GM23248 (cell line): Measurements from ENCODE around the gene ARHGAP10. TPM values are rescaled to one million over a fixed set of nuclear protein-coding genes. Genes with fewer than 3 reads are reported as not detected.

Experiments used
- DNase-seq: peaks from one replicate; pipeline ENCODE4 v3.0.0-alpha.2; 2015
- H2AFZ ChIP-seq: fragments of 200-600 bp; sonication (generic); 2 replicates; pipeline ENCODE4 v1.6.1; 2016; ENCODE audit warnings: antibody characterized with exemption
- H3F3A ChIP-seq: fragments of 200-600 bp; sonication (generic); 2 replicates; pipeline ENCODE4 v1.6.1; 2016; ENCODE audit warnings: mild to moderate bottlenecking, antibody characterized with exemption, mixed run types; ENCODE audit not compliant: insufficient read depth
- H3K27ac ChIP-seq: fragments of 200-600 bp; sonication (generic); 2 replicates; pipeline ENCODE4 v1.5.1; 2016; ENCODE audit warnings: mild to moderate bottlenecking
- H3K27me3 ChIP-seq: fragments of 200-600 bp; sonication (generic); replicated peaks from 2 replicates; pipeline ENCODE4 v1.6.1; 2016; ENCODE audit warnings: mild to moderate bottlenecking; ENCODE audit not compliant: insufficient read depth
- H3K36me3 ChIP-seq: fragments of 200-600 bp; sonication (generic); 2 replicates; pipeline ENCODE4 v1.6.1; 2016; ENCODE audit warnings: low read depth, mild to moderate bottlenecking
- H3K4me1 ChIP-seq: fragments of 200-600 bp; sonication (generic); 2 replicates; pipeline ENCODE4 v1.6.1; 2016; ENCODE audit warnings: mild to moderate bottlenecking; ENCODE audit not compliant: insufficient read depth
- H3K4me2 ChIP-seq: fragments of 200-600 bp; sonication (generic); one replicate; pipeline ENCODE4 v1.6.1; 2016; ENCODE audit warnings: mild to moderate bottlenecking; ENCODE audit not compliant: unreplicated experiment
- H3K4me3 ChIP-seq: fragments of 200-600 bp; sonication (generic); 2 replicates; pipeline ENCODE4 v1.5.1; 2016; ENCODE audit warnings: mild to moderate bottlenecking
- H3K79me2 ChIP-seq: fragments of 200-600 bp; sonication (generic); 2 replicates; pipeline ENCODE4 v1.6.1; 2016; ENCODE audit warnings: mild to moderate bottlenecking; ENCODE audit not compliant: insufficient read depth
- H3K9ac ChIP-seq: fragments of 200-600 bp; sonication (generic); 2 replicates; pipeline ENCODE4 v1.6.1; 2016; ENCODE audit warnings: mild to moderate bottlenecking
- H3K9me2 ChIP-seq: fragments of 200-600 bp; sonication (generic); 2 replicates; pipeline ENCODE4 v1.6.1; 2016; ENCODE audit warnings: mixed run types, mild to moderate bottlenecking, moderate library complexity; ENCODE audit not compliant: insufficient read depth
- H3K9me3 ChIP-seq: fragments of 200-600 bp; sonication (generic); one replicate; pipeline ENCODE4 v1.6.1; 2017; ENCODE audit warnings: low read depth
- H4K20me1 ChIP-seq: fragments of 200-600 bp; sonication (generic); 2 replicates; pipeline ENCODE4 v1.6.0; 2016; ENCODE audit not compliant: insufficient read depth
- EZH2 ChIP-seq: fragments of 200-600 bp; sonication (generic); IDR thresholded peaks from 2 replicates; pipeline ENCODE4 v1.6.1; 2018; ENCODE audit warnings: antibody characterized with exemption, mild to moderate bottlenecking; ENCODE audit not compliant: insufficient read depth, poor library complexity, severe bottlenecking
- EZH2phosphoT487 ChIP-seq: fragments of 200-600 bp; sonication (generic); IDR thresholded peaks from 2 replicates; pipeline ENCODE4 v1.6.1; 2018; ENCODE audit warnings: antibody characterized with exemption, moderate library complexity, mild to moderate bottlenecking, low read depth; ENCODE audit not compliant: insufficient read depth
- whole genome bisulfite sequencing, 2 experiments: methylation state at CpG; one replicate each; pipeline ENCODE4 v1.1.6; 2015 to 2017; ENCODE audit warnings: low lambda C conversion rate in 2 of 2, low coverage in 1 of 2; ENCODE audit errors: missing lambda C conversion rate in 2 of 2; 5-methylcytosine and 5-hydroxymethylcytosine counted together
- in situ Hi-C: fragments of 300-500 bp; cut with MboI; formaldehyde crosslinking; loops from 2 replicates; pipeline ENCODE4 v1.15.0; 2020
- polyA plus RNA-seq: library from polyadenylated mRNA; unstranded; fragments of >200 nt; fragmentation: Nextera tagmentation; extraction: Ambion mirVana; gene quantifications from 2 replicates; pipeline ENCODE4 v1.2.1, GENCODE V29; 2016
- total RNA-seq: library from RNA; depleted of rRNA; stranded (reverse); fragments of >200 nt; shearing (Covaris generic); gene quantifications from 2 replicates; pipeline ENCODE4 v1.2.3, GENCODE V29; 2014

ARHGAP10 gene
- total and polyA plus RNA-seq, 2 experiments from 2014 or later: 19.5 to 24.8 TPM

GRCh38 chr4:148029781-148030180 lies 297.9 kb downstream of the ARHGAP10 start:
- Histone ChIP-seq H3K4me3 (no peak overlapping the region), H4K20me1 (no peaks in the 10 kb centered on the region), H3K27me3 (no peaks in the 10 kb centered on the region), H3K9me2 (no peaks in the 10 kb centered on the region), H3K9me3 (no peaks in the 10 kb centered on the region), H3K79me2 (peaks cover 66% of the 10 kb centered on the region), H3K36me3 (no peaks in the 10 kb centered on the region), H3K4me1 (peaks cover 39% of the 10 kb centered on the region), H3F3A (peaks cover 37% of the 10 kb centered on the region), H3K9ac (peak overlapping the region; percentile 39; the same call in 1 of the 2 replicates), H2AFZ (no peak overlapping the region), H3K27ac (0 out of 2 replicates have a peak overlapping the region, but pooled peaks have one; percentile 59), H3K4me2 (peak overlapping the region; percentile 27)
- DNase-seq: no peak
- WGBS, 2 experiments: 95 to 97% methylated on average over 3 of the region's 3 CpGs
- TF ChIP-seq EZH2phosphoT487: no peak
- in situ Hi-C loops: no loop called here

GRCh38 chr4:148030193-148030873 lies 298.4 kb downstream of the ARHGAP10 start:
- Histone ChIP-seq H3F3A (peaks cover 32% of the 10 kb centered on the region), H3K4me3 (no peak overlapping the region), H3K9ac (peak overlapping the region; percentile 39; the same call in 1 of the 2 replicates), H3K27me3 (no peaks in the 10 kb centered on the region), H3K36me3 (no peaks in the 10 kb centered on the region), H3K9me2 (no peaks in the 10 kb centered on the region), H3K4me1 (peaks cover 37% of the 10 kb centered on the region), H3K79me2 (peaks cover 68% of the 10 kb centered on the region), H3K27ac (peak overlapping the region; percentile 59), H3K4me2 (peak overlapping the region; percentile 27), H4K20me1 (no peaks in the 10 kb centered on the region), H2AFZ (0 out of 2 replicates have a peak overlapping the region, but pooled peaks have one; percentile 4), H3K9me3 (no peaks in the 10 kb centered on the region)
- DNase-seq: peak; percentile 74
- TF ChIP-seq EZH2 (no peak), EZH2phosphoT487 (no peak)
- in situ Hi-C loops: no loop called here
- 51 to 58% methylated on average over 2 of the region's 2 CpGs for WGBS, 2 experiments

GRCh38 chr4:148034813-148035212 lies 302.9 kb downstream of the ARHGAP10 start:
- Histone ChIP-seq H3K4me2 (no peak overlapping the region), H3K4me3 (no peak overlapping the region), H4K20me1 (no peaks in the 10 kb centered on the region), H3K79me2 (peaks cover 77% of the 10 kb centered on the region), H3K27me3 (no peaks in the 10 kb centered on the region), H3K9ac (no peak overlapping the region), H3K27ac (no peak overlapping the region), H3K4me1 (peaks cover 16% of the 10 kb centered on the region), H3K9me3 (no peaks in the 10 kb centered on the region), H2AFZ (no peak overlapping the region), H3K36me3 (no peaks in the 10 kb centered on the region), H3K9me2 (no peaks in the 10 kb centered on the region; the same call in 1 of the 2 replicates), H3F3A (0 out of 2 replicates have a peak, but pooled peaks cover 4% of the 10 kb centered on the region)
- no peak for DNase-seq
- in situ Hi-C loops: no loop called here
- no peak for TF ChIP-seq EZH2
- no peak for TF ChIP-seq EZH2phosphoT487
- whole genome bisulfite sequencing, 2 experiments: 79 to 95% methylated on average over 1 of the region's 1 CpG

GRCh38 chr4:148041606-148042329 lies 309.9 kb downstream of the ARHGAP10 start:
- WGBS, 2 experiments: 76 to 79% methylated on average over 7 of the region's 7 CpGs
- Histone ChIP-seq H3K9me3 (no peaks in the 10 kb centered on the region), H3F3A (no peaks in the 10 kb centered on the region), H3K27ac (no peak overlapping the region), H3K27me3 (no peaks in the 10 kb centered on the region), H3K4me1 (no peaks in the 10 kb centered on the region), H4K20me1 (no peaks in the 10 kb centered on the region), H3K4me2 (no peak overlapping the region), H3K79me2 (peaks cover 43% of the 10 kb centered on the region), H2AFZ (no peak overlapping the region), H3K9ac (no peak overlapping the region), H3K9me2 (no peaks in the 10 kb centered on the region; the same call in 1 of the 2 replicates), H3K4me3 (no peak overlapping the region), H3K36me3 (no peaks in the 10 kb centered on the region)
- no peak for TF ChIP-seq EZH2phosphoT487
- no peak for TF ChIP-seq EZH2
- in situ Hi-C loops: no loop called here
- no peak for DNase-seq
